GM19023 (cell line): ENCODE data around the gene TRIM63.

Source experiments
- ATAC-seq: cut with Tn5 transposase; IDR thresholded peaks from one replicate; pipeline ENCODE4 v1.9.1; 2021; ENCODE audit warnings: mild to moderate bottlenecking, moderate library complexity; ENCODE audit not compliant: unreplicated experiment

TRIM63 gene

DNA sequence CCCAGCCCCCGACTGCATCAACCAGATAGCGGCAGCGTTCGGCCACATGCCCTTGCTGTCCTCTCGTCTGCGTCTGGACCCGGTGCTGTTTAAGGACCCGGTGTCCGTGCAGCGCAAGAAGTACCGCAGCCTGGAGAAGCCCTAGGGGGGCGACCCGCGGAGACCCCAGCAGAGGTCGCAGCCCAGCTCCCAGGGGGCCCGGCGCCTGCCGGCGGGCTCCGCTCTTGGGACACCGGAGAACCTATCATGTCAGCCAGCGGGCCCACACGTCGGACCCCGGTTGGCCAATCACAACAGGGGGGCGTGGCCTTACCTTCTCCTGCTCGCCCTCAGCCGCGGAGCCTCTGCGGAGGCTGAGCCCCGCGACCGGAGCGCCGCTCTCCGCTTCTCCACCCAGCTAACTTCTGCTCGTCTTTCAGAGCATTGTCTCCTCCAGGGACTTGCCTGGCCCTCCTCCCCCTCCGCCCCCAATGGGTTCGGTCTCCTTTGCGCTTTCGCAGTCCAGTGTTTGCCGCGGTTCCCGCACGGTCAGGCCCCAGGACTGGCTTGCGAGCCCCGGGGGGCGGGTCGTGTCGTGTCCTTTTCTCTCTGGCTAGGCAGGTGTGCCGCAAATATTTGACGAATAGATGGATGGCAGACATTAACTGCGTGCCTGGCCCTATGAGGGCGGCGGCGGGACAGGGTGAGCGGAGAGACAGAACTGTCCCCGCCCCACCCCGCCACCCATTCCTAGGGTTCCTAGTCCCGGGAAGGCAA, 32.0 kb downstream of the TRIM63 start:
- ATAC-seq: peak; percentile 88

DNA sequence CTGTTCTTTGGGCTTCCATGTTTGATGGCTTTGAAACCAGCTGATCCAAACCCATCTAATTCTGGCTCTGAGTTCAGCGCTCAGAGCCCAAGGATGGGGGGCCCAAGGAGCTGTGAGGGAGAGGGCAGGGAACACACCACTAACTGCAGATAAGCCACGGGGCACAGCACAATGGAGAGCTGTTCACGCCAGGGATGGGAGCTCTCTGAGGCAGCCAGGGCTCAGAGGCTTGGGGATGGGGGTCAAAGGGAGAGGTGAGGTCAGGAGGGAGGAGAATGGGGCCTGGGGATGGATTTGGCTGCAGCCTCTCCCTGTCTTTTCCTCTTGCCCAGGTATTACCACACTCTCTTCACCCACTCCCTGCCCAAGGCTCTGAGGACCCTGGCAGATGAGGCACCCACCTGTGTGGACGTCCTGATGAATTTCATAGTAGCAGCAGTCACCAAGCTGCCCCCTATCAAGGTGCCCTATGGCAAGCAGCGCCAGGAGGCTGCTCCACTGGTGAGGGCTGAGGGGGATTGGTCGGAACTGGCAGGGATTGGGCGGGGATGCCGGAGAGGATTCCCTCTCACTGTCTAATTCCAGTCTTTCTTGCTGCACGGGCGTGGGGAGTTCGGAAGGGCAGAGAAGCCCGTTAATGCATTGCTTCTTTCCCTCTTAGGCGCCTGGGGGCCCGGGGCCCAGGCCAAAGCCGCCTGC, 32.8 kb downstream of the TRIM63 start:
- ATAC-seq: no peak

- no peak for ATAC-seq
These were observed 34.6 kb downstream of the TRIM63 start for GRCh38 chr1:26032656-26033357.

GRCh38 chr1:26031611-26032220, 35.7 kb downstream of the TRIM63 start:
- ATAC-seq: no peak

DNA sequence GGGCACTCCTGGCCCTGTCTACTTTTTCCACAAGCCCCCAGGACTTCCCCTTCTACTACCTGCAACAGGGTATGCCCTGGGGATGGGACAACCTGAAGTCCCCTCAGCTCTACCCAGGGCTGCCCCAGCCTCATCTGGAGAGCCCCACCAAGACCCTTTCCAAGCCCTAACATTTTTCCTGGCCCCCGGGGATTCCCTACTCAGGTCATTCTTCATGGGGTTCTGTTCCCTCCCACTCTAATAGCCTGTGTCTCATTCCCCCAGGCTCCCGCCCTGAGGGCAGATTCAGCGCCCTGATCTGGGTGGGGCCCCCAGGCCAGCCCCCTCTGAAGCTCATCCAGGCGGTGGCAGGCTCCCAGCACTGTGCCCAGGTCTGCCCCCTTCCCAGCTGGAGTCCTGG, 36.2 kb downstream of the TRIM63 start:
- no peak for ATAC-seq

- ATAC-seq: no peak
These were observed 37.5 kb downstream of the TRIM63 start for GRCh38 chr1:26029864-26030481.

DNA sequence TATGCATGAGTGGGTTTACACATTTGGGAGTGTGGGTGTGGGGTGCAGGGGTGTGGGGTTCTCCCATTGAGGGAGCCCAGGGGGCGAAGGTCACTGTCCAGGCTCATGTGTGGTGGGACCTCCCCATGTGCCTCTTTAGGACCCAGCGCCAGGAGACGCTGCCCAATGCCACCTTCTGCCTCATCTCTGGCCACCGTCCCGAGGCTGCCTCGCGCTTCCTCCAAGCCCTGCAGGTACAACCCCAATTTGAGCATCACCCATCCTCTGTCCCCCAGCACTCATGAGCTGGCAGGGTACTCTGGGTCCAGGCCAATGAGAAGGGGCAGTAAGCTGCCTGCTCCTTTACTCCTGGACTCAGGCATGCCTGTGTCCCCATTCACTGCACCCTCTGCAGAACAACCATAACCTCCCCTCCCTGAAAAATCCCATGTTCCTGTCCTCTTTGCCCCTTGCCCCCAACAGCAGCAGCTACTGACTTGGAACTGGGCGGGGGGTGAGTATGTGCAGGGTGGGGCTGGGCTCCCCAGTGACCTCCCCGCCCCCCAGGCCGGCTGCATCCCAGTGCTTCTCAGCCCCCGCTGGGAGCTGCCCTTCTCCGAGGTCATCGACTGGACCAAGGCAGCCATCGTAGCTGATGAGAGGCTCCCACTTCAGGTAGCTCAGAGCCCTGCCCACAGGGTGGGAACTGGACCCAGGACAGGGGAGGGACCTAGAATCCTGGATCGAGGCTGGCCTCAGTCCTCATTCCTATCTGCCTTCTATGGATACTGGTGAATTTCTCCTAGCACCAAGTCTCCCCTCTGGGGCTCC, 38.2 kb downstream of the TRIM63 start:
- ATAC-seq: no peak

DNA sequence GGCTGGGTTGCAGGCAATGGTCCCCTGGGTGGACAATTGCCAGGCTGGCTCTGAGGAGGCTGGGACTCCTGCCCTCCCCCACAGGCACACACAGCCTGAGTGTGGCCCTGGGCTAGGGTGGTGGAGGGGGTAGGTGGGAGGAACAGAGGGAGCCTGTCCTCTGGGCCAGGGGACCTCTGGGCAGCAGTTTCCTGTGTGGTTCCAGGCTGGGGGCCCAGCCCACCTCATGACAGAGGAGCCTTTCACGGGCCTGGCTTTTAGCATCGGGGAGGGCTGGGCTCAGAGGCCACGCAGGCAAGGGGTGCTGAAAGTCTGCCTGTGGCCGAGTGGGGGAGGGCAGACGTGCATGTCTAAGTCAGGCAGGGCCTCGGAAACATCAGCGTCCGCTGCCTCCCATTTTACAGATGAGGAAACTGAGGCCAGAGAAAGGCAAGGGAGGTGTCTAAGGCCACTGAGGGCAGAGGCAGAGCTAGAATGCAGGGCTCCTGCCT, 38.9 kb downstream of the TRIM63 start:
- no peak for ATAC-seq

DNA sequence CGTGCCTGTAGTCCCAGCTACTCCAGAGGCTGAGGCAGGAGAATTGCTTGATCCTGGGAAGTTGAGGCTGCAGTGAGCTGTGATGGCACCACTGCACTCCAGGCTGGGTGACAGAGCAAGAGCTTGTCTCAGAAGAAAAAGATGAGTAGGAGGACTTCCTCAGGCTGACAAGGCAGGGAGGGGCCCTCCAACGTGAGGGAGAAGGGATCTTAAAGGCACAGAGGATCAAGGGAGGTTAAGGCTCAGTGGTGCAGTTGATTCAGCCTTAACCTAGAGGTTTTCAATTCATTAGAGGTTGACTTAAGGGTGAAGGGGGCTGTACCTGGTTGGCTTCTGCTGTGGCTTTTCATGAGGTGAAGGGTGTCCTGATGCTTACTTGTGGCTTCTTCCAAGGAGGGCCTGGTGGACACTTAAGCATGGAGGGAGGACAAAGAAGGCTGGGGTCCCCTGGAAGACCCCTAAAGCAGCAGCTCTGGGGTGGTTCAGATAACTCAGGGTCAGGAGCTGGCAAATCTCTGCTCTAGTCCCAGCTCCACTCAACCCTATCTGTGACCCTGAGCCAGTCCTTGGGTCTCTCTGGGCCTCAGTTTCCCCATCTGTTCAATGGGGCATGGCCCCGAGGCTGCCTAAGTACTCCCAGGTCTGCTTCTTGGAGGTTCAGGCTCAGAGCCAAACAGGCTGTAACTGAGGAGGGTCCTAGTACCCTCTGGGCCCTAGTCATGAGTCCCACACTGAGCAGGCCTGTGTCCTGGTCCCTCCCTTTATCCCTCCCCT, 39.5 kb downstream of the TRIM63 start:
- no peak for ATAC-seq

DNA sequence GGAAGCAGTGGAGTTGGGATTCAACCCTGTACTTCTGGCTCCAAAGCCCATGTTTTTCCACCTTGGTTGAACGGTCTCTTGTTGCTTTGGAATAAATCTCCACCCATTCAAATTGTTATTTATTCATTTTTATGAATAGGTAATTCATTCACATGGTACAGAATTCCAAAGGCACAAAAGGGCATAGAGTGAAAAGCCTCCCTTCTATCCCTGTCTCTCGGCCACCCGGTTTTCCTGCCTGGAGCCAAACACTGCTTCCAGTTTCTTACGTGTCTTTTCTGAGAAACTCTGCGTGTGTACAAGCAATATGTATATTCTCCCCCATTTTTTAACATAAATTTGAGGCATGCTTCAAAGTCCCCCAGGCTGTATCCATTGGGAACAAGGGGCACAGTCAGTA, 41.9 kb downstream of the TRIM63 start:
- ATAC-seq: no peak

DNA sequence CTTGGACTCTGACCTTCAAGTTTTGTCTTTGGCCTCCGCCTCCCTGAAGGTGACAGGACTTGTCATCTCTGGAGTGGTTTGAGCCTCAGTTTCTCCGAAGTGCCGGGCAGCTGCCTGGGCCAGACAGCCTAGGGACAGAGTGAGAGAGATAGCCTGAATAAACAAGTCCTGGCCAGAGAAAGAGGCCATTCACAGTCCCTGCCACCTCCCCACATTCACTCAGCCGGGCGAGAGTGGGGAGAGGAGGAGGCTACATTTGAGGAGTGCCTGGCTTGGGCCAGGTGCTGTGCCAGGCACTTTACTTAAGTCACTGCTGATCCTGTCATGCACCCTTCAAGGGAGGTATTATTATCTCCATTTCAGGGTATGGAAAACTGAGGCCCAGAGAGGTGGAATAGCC, 42.4 kb downstream of the TRIM63 start:
- ATAC-seq: no peak

DNA sequence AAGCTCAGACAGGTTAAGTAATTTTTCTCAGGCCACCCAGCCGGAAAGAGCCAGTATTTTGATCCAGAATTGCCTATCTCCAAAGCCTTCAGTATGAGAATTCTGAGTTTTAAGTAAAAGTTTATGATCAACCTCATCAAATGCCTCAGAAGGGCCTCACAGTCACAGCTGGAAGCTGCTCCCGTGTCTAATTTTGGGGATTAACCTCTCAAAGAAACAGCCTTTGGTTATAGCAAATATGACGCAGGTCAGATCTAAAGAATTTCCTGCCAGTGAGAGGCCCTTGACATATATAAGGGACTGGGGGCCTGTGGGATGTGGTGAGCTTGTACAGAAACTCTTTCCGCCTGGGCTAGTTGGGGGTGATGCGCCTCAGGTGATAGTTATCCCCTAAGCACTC, 43.6 kb downstream of the TRIM63 start:
- no peak for ATAC-seq

DNA sequence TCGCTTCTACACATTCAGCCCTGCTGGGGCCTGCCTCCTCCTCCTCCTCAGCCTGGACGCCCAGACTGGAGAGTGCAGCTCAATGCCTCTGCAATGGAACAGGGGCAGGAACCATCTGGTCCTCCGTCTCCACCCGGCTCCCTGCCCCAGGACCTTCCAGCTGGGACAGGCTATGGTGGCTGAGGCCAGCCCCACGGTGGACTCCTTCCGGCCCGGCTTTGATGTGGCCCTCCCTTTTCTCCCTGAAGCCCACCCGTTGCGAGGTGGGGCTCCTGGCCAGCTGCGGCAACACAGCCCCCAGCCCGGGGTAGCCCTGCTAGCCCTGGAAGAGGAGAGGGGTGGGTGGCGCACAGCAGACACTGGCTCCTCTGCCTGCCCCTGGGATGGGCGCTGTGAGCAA, 44.4 kb downstream of the TRIM63 start:
- no peak for ATAC-seq

- no peak for ATAC-seq
These were observed 45.0 kb downstream of the TRIM63 start for GRCh38 chr1:26022404-26022779.

GRCh38 chr1:26021647-26022403, 45.6 kb downstream of the TRIM63 start, which contains the start of gene EXTL1:
Gene EXTL1 (plus strand): TSS chr1:26021775. CDS start chr1:26022647, 872 bp downstream.
- ATAC-seq: no peak

- no peak for ATAC-seq
These were observed 46.3 kb downstream of the TRIM63 start for GRCh38 chr1:26020941-26021646.

DNA sequence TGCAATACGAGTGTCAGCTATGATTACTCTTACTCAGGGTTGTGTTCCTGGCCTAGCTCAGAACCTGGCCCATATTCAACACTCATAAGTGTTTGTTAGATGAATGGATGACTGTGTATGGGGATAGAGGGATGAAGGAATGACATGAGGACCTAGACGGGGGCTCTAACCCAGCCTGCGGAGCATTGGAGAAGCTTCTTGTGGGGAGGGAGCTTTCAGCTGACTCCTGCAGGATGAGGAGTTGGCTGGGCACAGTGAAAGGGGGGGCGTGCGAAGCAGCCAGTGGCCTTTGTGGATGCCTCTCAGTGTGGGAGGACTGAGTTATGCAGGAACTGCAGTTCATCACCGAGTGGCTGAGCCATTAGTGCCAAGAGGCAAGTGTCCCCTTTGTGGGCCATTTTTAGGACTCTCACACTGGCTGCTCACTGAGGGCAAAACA, 47.1 kb downstream of the TRIM63 start:
- no peak for ATAC-seq
